Measurements from ENCODE around the gene KLF16.
A peak's percentile ranks its signal among the peaks of the same experiment; 100 is the strongest.

KLF16 gene

GRCh38 chr19:1837625-1838105 lies 25.7 kb downstream of the KLF16 start:
- Histone ChIP-seq H3K27me3 (ENCODE audit: insufficient read depth, low read length) (no peaks in the 10 kb centered on the region), H2AFZ (ENCODE audit: low read length) (no peak overlapping the region), H3K79me2 (ENCODE audit: insufficient read depth, low read length) (peaks cover 24% of the 10 kb centered on the region), H3K9me3 (ENCODE audit: low read length) (no peaks in the 10 kb centered on the region), H4K20me1 (ENCODE audit: insufficient read depth, low read length) (no peaks in the 10 kb centered on the region), H3K27ac (ENCODE audit: low read depth, low read length, poor library complexity, severe bottlenecking) (peak overlapping the region; percentile 62), H3K36me3 (ENCODE audit: insufficient read depth, low read length) (no peaks in the 10 kb centered on the region; the same call in 1 of the 2 replicates), H3K9me2 (ENCODE audit: low read depth, low read length) (no peaks in the 10 kb centered on the region), H3K4me2 (ENCODE audit: low read length) (peak overlapping the region; percentile 54), H3K9ac (ENCODE audit: low read length) (no peak overlapping the region), H3K4me1 (ENCODE audit: insufficient read depth, low read length, severe bottlenecking) (peaks cover 25% of the 10 kb centered on the region), H3F3A (ENCODE audit: insufficient read depth, low read length) (no peaks in the 10 kb centered on the region), H3K4me3 (ENCODE audit: low read depth, low read length, poor library complexity, severe bottlenecking) (no peak overlapping the region)
- no peak for TF ChIP-seq EZH2 (IDR thresholded peaks at IDR 0.05; ENCODE audit: borderline replicate concordance, low read length)
- peak; percentile 96 for TF ChIP-seq CTCF (IDR thresholded peaks at IDR 0.05; ENCODE audit: low read length)

- Histone ChIP-seq H3K4me3 (ENCODE audit: low read depth, low read length, poor library complexity, severe bottlenecking) (no peak overlapping the region), H3K27me3 (ENCODE audit: insufficient read depth, low read length) (no peaks in the 10 kb centered on the region), H2AFZ (ENCODE audit: low read length) (no peak overlapping the region), H3K9me2 (ENCODE audit: low read depth, low read length) (no peaks in the 10 kb centered on the region), H3K79me2 (ENCODE audit: insufficient read depth, low read length) (peaks cover 20% of the 10 kb centered on the region), H3K4me1 (ENCODE audit: insufficient read depth, low read length, severe bottlenecking) (peaks cover 20% of the 10 kb centered on the region), H3F3A (ENCODE audit: insufficient read depth, low read length) (no peaks in the 10 kb centered on the region), H4K20me1 (ENCODE audit: insufficient read depth, low read length) (no peaks in the 10 kb centered on the region), H3K9ac (ENCODE audit: low read length) (no peak overlapping the region), H3K36me3 (ENCODE audit: insufficient read depth, low read length) (no peaks in the 10 kb centered on the region; the same call in 1 of the 2 replicates), H3K9me3 (ENCODE audit: low read length) (no peaks in the 10 kb centered on the region), H3K27ac (ENCODE audit: low read depth, low read length, poor library complexity, severe bottlenecking) (no peak overlapping the region), H3K4me2 (ENCODE audit: low read length) (no peak overlapping the region)
- no peak for TF ChIP-seq CTCF (IDR thresholded peaks at IDR 0.05; ENCODE audit: low read length)
- TF ChIP-seq EZH2 (IDR thresholded peaks at IDR 0.05; ENCODE audit: borderline replicate concordance, low read length), result no peak
Observed at GRCh38 chr19:1837222-1837565, 26.2 kb downstream of the KLF16 start.

- no peak overlapping the region for H3K4me2 ChIP-seq (ENCODE audit: low read length)
- no peak overlapping the region for H3K9ac ChIP-seq (ENCODE audit: low read length)
- no peak overlapping the region for H2AFZ ChIP-seq (ENCODE audit: low read length)
- peaks cover 18% of the 10 kb centered on the region for H3K4me1 ChIP-seq (ENCODE audit: insufficient read depth, low read length, severe bottlenecking)
- H3K9me2 ChIP-seq (ENCODE audit: low read depth, low read length), result no peaks in the 10 kb centered on the region
- H3F3A ChIP-seq (ENCODE audit: insufficient read depth, low read length), result no peaks in the 10 kb centered on the region
- H3K79me2 ChIP-seq (ENCODE audit: insufficient read depth, low read length), result peaks cover 19% of the 10 kb centered on the region
- H3K9me3 ChIP-seq (ENCODE audit: low read length), result no peaks in the 10 kb centered on the region
- H3K27me3 ChIP-seq (ENCODE audit: insufficient read depth, low read length), result no peaks in the 10 kb centered on the region
- no peaks in the 10 kb centered on the region; the same call in 1 of the 2 replicates for H3K36me3 ChIP-seq (ENCODE audit: insufficient read depth, low read length)
- H3K4me3 ChIP-seq (ENCODE audit: low read depth, low read length, poor library complexity, severe bottlenecking), result no peak overlapping the region
- TF ChIP-seq CTCF (IDR thresholded peaks at IDR 0.05; ENCODE audit: low read length) (no peak), EZH2 (IDR thresholded peaks at IDR 0.05; ENCODE audit: borderline replicate concordance, low read length) (no peak)
- H3K27ac ChIP-seq (ENCODE audit: low read depth, low read length, poor library complexity, severe bottlenecking), result no peak overlapping the region
- no peaks in the 10 kb centered on the region for H4K20me1 ChIP-seq (ENCODE audit: insufficient read depth, low read length)
Observed at GRCh38 chr19:1836458-1837221, 26.7 kb downstream of the KLF16 start.

All from OCI-LY1 (cell line).